Stimulated activated naive CD8-positive, alpha-beta T cell treated with anti-CD3 and anti-CD28 coated beads, Interleukin-15, Interleukin-2, amounts not matched to agents 100 ng/mL and 50 ng/mL, for 24 hours (primary cell): ENCODE results near the gene REELD1.

Experiments
- H3K27ac Mint-ChIP-seq: one replicate; pipeline ENCODE4 v1.8.0; 2021; ENCODE audit warnings: mild to moderate bottlenecking, mixed read lengths
- H3K27me3 Mint-ChIP-seq: one replicate; pipeline ENCODE4 v1.8.0; 2021; ENCODE audit warnings: mixed read lengths
- H3K36me3 Mint-ChIP-seq: one replicate; pipeline ENCODE4 v1.8.0; 2021; ENCODE audit warnings: low read depth, mixed read lengths
- H3K4me1 Mint-ChIP-seq: one replicate; pipeline ENCODE4 v1.8.0; 2021; ENCODE audit warnings: low read depth, mixed read lengths
- H3K4me3 Mint-ChIP-seq: one replicate; pipeline ENCODE4 v1.8.0; 2021; ENCODE audit warnings: mild to moderate bottlenecking, mixed read lengths
- H3K9me3 Mint-ChIP-seq: one replicate; pipeline ENCODE4 v1.8.0; 2021; ENCODE audit warnings: mixed read lengths

The REELD1 gene

GRCh38 chr4:146243883-146244277 is 29.5 kb downstream of the REELD1 start:
- H3K36me3 Mint-ChIP-seq = no peaks in the 10 kb centered on the region
- peak overlapping the region; percentile 96 for H3K27ac Mint-ChIP-seq
- H3K27me3 Mint-ChIP-seq = peaks cover 3% of the 10 kb centered on the region
- H3K9me3 Mint-ChIP-seq = no peaks in the 10 kb centered on the region
- H3K4me3 Mint-ChIP-seq = peak overlapping the region; percentile 75
- peaks cover 53% of the 10 kb centered on the region for H3K4me1 Mint-ChIP-seq

DNA sequence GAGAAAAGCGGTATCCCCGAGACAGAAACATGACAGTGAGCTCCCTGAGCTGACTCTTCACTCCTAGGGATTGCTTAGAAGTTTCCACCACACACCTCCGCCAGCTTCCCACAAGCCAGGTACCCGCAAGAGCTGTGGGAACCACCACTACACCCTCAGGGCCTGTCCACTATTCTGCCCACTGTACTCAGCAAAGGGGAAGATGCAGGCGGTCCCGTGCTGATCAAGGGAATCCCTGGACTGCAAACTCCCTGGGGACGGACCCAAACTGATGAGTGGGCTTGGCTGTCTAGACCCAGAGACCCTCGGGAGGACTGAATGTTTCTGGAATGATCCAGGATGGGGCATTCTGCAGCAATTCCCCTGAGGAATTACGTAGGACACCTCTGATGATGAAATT is 30.2 kb downstream of the REELD1 start:
- Mint-ChIP-seq H3K27ac (peak overlapping the region; percentile 96), H3K4me3 (peak overlapping the region; percentile 75), H3K4me1 (peaks cover 53% of the 10 kb centered on the region), H3K27me3 (no peaks in the 10 kb centered on the region), H3K9me3 (no peaks in the 10 kb centered on the region), H3K36me3 (no peaks in the 10 kb centered on the region)

DNA sequence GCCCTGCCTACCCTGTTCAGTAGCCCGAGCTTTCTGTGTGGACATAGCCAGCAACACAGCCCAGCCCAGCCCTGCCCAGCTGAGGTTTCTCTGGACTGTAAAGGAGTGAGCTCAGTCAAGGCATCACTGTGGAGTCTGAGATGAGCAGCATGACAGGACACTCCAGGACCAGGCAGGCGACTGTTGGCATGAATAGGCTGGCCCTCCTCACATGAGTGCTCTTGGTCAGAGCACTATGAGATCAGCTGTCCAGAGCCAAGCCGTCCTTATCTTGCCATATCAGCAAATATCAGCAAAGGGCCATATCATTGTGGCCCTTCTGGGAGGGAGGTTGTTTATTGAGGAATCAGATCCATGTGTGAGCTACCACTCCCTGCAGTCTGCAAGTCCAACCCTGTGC is 30.9 kb downstream of the REELD1 start:
- Mint-ChIP-seq H3K27me3 (no peaks in the 10 kb centered on the region), H3K4me3 (peak overlapping the region; percentile 6), H3K36me3 (no peaks in the 10 kb centered on the region)

DNA sequence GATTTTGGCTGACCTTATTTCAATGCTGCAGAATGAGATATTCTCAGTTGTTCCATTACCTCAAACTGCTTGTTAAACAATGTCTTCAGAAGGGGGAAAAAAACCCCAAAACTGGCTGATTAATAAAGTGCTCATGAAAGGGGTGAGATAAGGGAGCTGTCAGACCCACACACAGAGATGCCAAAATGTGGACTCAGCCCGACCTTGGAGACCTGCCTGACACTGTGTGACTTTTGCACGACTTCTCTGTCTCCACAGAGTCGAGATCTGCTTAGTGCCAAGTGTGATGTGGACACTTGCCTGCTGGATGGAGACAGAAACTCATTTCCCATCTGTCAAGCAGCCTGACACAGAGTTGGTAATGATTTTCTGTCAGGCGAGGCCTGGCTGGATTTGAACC is 31.5 kb downstream of the REELD1 start:
- Mint-ChIP-seq H3K27me3 (no peaks in the 10 kb centered on the region), H3K4me3 (peak overlapping the region; percentile 6), H3K9me3 (no peaks in the 10 kb centered on the region), H3K4me1 (peaks cover 53% of the 10 kb centered on the region), H3K27ac (peak overlapping the region; percentile 75), H3K36me3 (peaks cover 3% of the 10 kb centered on the region)

More for the DNA sequence above, 30.9 kb downstream of the REELD1 start:
- H3K4me1 Mint-ChIP-seq = peaks cover 53% of the 10 kb centered on the region
- H3K9me3 Mint-ChIP-seq = no peaks in the 10 kb centered on the region
- peak overlapping the region; percentile 75 for H3K27ac Mint-ChIP-seq

DNA sequence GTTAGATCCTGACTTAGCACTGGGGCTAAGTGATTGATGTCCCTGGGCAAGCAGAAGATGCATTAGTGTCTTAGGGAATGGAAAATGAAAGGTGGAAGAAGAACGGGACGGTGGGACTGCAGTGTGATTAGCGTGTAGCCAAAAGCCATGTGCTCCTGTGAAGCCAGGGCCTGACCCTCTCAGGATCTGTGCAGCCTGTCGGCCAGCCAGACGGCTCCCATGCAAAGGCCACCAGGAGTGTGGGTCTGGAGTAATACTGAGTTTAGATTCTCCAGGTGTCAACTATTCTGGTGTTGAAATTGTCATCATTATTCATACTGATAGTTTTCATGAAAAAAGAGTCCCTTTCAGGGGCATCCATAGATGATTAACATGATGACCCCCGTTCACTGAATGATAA is 32.0 kb downstream of the REELD1 start:
- Mint-ChIP-seq H3K27ac (peak overlapping the region; percentile 75), H3K36me3 (peaks cover 4% of the 10 kb centered on the region), H3K4me1 (peaks cover 49% of the 10 kb centered on the region), H3K9me3 (no peaks in the 10 kb centered on the region), H3K27me3 (no peaks in the 10 kb centered on the region), H3K4me3 (no peak overlapping the region)

GRCh38 chr4:146247356-146247755 is 33.0 kb downstream of the REELD1 start:
- H3K4me3 Mint-ChIP-seq = no peak overlapping the region
- peaks cover 4% of the 10 kb centered on the region for H3K36me3 Mint-ChIP-seq
- H3K27ac Mint-ChIP-seq = no peak overlapping the region
- H3K9me3 Mint-ChIP-seq = no peaks in the 10 kb centered on the region
- peaks cover 41% of the 10 kb centered on the region for H3K4me1 Mint-ChIP-seq
- H3K27me3 Mint-ChIP-seq = no peaks in the 10 kb centered on the region

- no peaks in the 10 kb centered on the region for H3K4me1 Mint-ChIP-seq
- no peaks in the 10 kb centered on the region for H3K27me3 Mint-ChIP-seq
- H3K4me3 Mint-ChIP-seq = no peak overlapping the region
- H3K27ac Mint-ChIP-seq = no peak overlapping the region
- peaks cover 8% of the 10 kb centered on the region for H3K36me3 Mint-ChIP-seq
- H3K9me3 Mint-ChIP-seq = no peaks in the 10 kb centered on the region
Observed at GRCh38 chr4:146252969-146253611, 38.8 kb downstream of the REELD1 start.

DNA sequence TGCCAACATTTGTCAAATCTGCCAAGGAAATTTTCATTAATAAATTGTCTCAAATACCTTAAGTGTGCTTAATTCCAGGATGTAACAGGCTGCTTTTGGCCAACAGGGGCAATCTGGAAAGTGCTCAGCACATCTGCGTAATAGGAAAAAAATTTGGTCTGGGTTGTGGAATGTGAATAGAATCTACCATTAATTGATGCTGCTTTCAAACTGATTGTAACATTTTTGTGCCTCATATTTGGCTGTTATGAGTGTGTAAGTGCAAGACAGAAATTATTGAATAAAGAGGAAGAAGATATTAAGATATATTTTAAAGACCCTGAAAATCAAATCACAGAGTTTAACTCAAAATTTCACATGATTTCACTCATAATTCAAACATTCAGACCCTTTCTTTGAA is 41.1 kb downstream of the REELD1 start:
- no peaks in the 10 kb centered on the region for H3K27me3 Mint-ChIP-seq
- H3K4me3 Mint-ChIP-seq = no peak overlapping the region
- H3K36me3 Mint-ChIP-seq = peaks cover 16% of the 10 kb centered on the region
- no peak overlapping the region for H3K27ac Mint-ChIP-seq
- H3K4me1 Mint-ChIP-seq = no peaks in the 10 kb centered on the region
- H3K9me3 Mint-ChIP-seq = no peaks in the 10 kb centered on the region

DNA sequence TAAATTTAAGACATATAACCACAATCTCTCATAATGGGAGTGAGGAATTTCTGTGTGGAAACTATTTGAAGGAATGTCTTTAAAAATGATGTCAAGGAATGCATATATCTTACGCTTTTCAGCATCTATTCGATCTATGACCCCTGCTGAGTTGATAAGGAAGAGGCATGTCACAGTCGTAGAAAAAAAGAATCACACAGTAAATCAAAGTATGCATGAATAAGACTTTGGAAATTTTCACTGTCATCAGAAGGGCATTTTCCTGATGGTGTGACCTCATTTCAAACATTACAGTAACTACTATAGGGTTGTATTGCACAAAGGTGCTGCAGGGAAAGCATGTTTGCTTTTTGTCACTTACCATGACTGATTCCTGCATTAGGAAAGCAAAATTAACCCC is 41.5 kb downstream of the REELD1 start:
- H3K36me3 Mint-ChIP-seq = peaks cover 13% of the 10 kb centered on the region
- H3K27me3 Mint-ChIP-seq = no peaks in the 10 kb centered on the region
- H3K4me1 Mint-ChIP-seq = no peaks in the 10 kb centered on the region
- H3K27ac Mint-ChIP-seq = no peak overlapping the region
- H3K4me3 Mint-ChIP-seq = no peak overlapping the region
- no peaks in the 10 kb centered on the region for H3K9me3 Mint-ChIP-seq

DNA sequence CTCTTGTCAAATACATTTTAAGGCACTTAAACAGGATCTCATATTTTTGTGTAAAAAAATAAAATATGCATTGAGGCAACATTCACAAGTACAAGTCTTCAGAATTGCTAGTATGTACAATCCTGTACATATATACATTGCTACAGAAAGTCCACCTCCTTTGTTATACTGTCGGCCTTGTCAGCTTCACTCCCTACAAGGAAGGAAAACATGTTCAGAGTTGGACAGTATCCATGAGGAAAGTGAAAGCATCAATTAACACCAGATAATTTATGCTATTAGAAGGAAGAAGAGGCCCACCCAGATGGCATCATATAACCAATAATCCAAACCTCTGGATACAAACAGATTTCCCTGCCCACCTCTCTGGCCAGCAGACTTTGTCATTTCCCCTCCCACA is 42.0 kb downstream of the REELD1 start:
- H3K36me3 Mint-ChIP-seq = peaks cover 12% of the 10 kb centered on the region
- H3K4me3 Mint-ChIP-seq = no peak overlapping the region
- no peaks in the 10 kb centered on the region for H3K4me1 Mint-ChIP-seq
- no peak overlapping the region for H3K27ac Mint-ChIP-seq
- no peaks in the 10 kb centered on the region for H3K9me3 Mint-ChIP-seq
- no peaks in the 10 kb centered on the region for H3K27me3 Mint-ChIP-seq

DNA sequence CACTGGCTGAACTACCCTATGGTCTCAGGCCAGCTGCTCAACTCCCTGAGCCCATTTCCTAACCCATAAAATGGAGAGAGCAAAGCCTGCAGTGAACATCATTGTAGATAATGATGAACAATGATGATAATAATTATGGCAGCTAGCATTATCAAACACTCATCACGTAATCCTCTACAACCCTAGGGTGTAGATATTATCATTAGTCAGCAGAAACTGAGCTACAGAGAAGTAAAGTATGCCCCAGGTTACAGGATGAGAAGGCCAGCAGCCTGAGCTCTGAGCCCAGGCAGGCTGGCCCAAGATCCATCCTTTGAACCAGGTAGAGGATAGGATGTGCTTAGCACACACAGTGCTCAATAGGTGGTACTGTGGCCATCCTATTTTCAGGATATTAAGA is 43.2 kb downstream of the REELD1 start:
- no peaks in the 10 kb centered on the region for H3K27me3 Mint-ChIP-seq
- no peak overlapping the region for H3K27ac Mint-ChIP-seq

DNA sequence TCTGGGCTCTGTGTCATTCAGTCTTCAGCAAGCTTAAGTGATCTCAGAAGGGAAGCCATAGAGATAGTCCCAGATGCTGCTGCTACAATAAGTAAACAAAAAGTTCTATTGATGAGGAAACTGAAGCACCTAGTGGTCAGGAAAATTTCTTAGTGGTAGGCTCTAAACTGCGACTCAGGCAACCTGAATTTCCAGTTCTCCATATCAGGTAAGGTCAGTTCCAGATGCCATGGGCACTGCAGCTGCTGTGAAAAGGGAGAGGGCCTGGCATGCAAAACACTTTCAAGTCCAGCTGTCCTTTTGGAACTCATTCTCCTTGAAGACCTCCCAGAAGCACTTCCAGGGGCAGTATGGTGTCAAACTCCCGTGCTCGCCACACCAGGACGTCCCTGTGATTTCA is 46.2 kb downstream of the REELD1 start:
- no peak overlapping the region for H3K27ac Mint-ChIP-seq
- H3K4me3 Mint-ChIP-seq = no peak overlapping the region
- H3K9me3 Mint-ChIP-seq = no peaks in the 10 kb centered on the region
- no peaks in the 10 kb centered on the region for H3K27me3 Mint-ChIP-seq
- H3K36me3 Mint-ChIP-seq = peaks cover 22% of the 10 kb centered on the region
- H3K4me1 Mint-ChIP-seq = no peaks in the 10 kb centered on the region

More for the DNA sequence above, 43.2 kb downstream of the REELD1 start:
- Mint-ChIP-seq H3K36me3 (peaks cover 16% of the 10 kb centered on the region), H3K4me3 (no peak overlapping the region), H3K4me1 (no peaks in the 10 kb centered on the region), H3K9me3 (no peaks in the 10 kb centered on the region)

DNA sequence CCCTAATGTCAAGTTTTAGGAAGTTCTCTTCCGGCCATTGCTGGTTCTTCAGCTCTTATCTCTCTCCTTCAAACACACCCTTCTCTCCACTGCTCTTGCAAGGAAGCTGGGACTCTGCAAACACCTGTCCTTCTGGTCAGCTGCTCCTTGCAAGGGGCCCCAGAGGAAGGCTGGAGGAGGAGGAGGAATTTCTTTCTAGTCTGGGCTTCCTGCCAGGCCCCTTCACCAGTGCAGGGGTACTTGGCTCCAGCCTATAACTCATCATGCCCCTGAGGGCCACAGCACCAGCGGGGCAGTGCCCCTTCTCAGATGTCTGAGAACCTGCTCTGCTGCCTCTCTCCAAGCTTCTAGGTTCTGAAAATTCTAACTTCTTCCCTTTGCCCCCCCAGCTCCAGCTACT is 46.7 kb downstream of the REELD1 start:
- Mint-ChIP-seq H3K27me3 (no peaks in the 10 kb centered on the region), H3K4me1 (no peaks in the 10 kb centered on the region), H3K27ac (no peak overlapping the region), H3K9me3 (no peaks in the 10 kb centered on the region), H3K4me3 (no peak overlapping the region), H3K36me3 (peaks cover 22% of the 10 kb centered on the region)

- Mint-ChIP-seq H3K36me3 (peaks cover 14% of the 10 kb centered on the region), H3K27me3 (no peaks in the 10 kb centered on the region), H3K4me1 (no peaks in the 10 kb centered on the region), H3K27ac (no peak overlapping the region), H3K4me3 (no peak overlapping the region), H3K9me3 (no peaks in the 10 kb centered on the region)
Observed at GRCh38 chr4:146263793-146264192, 49.5 kb downstream of the REELD1 start.

- no peak overlapping the region for H3K27ac Mint-ChIP-seq
- no peak overlapping the region for H3K4me3 Mint-ChIP-seq
- H3K9me3 Mint-ChIP-seq = no peaks in the 10 kb centered on the region
- peaks cover 15% of the 10 kb centered on the region for H3K36me3 Mint-ChIP-seq
- no peaks in the 10 kb centered on the region for H3K4me1 Mint-ChIP-seq
- no peaks in the 10 kb centered on the region for H3K27me3 Mint-ChIP-seq
Observed at GRCh38 chr4:146265950-146266490, 51.7 kb downstream of the REELD1 start.

DNA sequence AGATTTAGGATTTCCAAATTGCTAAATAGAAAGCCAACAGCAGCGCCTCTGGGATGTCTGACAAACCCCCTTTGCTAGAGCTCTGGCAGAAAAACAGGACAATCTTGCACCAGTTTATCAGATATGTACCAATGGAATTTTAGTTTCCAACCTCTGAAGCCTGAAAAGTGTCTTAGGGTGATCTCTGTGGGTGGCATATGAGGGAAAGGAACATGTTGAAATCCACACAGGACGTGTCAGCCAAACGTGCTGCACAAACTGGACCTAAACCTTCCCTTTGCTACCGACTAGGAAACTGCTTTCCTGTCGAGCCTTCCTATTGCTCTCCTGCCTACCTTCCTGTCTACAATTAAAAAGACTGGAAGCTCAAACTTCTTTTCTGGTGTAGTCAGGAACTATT is 53.5 kb downstream of the REELD1 start:
- no peaks in the 10 kb centered on the region for H3K4me1 Mint-ChIP-seq
- peaks cover 14% of the 10 kb centered on the region for H3K36me3 Mint-ChIP-seq
- H3K27me3 Mint-ChIP-seq = no peaks in the 10 kb centered on the region
- H3K27ac Mint-ChIP-seq = no peak overlapping the region
- no peaks in the 10 kb centered on the region for H3K9me3 Mint-ChIP-seq
- H3K4me3 Mint-ChIP-seq = no peak overlapping the region
